ENCODE results near the gene CC2D2A.

GRCh38 chr4:15498356-15498755, 28.7 kb downstream of the CC2D2A start:
- no peak for TF ChIP-seq CTCF (IDR thresholded peaks at IDR 0.05)
- TF ChIP-seq POLR2A (IDR thresholded peaks at IDR 0.05): no peak
